Cardiac septum (tissue), 1 donor: Measurements from ENCODE around the gene NLK. TPM values are rescaled to one million over a fixed set of nuclear protein-coding genes. Genes with fewer than 3 reads are reported as not detected.
"Not testable (repeated sequence)": the region's sequence is repeated elsewhere in the genome, so short reads cannot be mapped to it uniquely, and the experiment has no call there.

Source experiments
- DNase-seq: peaks from one replicate; pipeline ENCODE4 v3.0.0-alpha.2; 2020; ENCODE audit warnings: low spot score
- intact Hi-C: fragments of 100-400 bp; cut with DNase I; formaldehyde crosslinking; loops from one replicate; pipeline ENCODE4 v1.14.0; 2022
- total RNA-seq: library from RNA; stranded (reverse); fragmentation: NEBNext Ultra II Directional; extraction: Animal tissue kit (Norgen Biotek cat#: 25700); gene quantifications from one replicate; pipeline ENCODE4 v1.2.1, GENCODE V29; 2021
- donor health status: DM: no; HTN: no; CAD: no.

Gene NLK
- total RNA-seq, 1 donor from 2014 or later = 21.4 TPM

GRCh38 chr17:28136923-28137322 lies 94.4 kb downstream of the NLK start:
- intact Hi-C loops = no loop called here
- DNase-seq = no peak

- intact Hi-C loops = no loop called here
- DNase-seq = no peak
Observed at GRCh38 chr17:28139822-28140221, 97.3 kb downstream of the NLK start.

- no peak for DNase-seq
- intact Hi-C loops = no loop called here
Observed at GRCh38 chr17:28141313-28141712, 98.8 kb downstream of the NLK start.

- DNase-seq = no peak
- intact Hi-C loops = no loop called here
Observed at GRCh38 chr17:28141773-28142172, 99.3 kb downstream of the NLK start.

GRCh38 chr17:28142305-28142704 lies 99.8 kb downstream of the NLK start:
- intact Hi-C loops = no loop called here
- DNase-seq = no peak

GRCh38 chr17:28144019-28144418 lies 101.5 kb downstream of the NLK start:
- no peak for DNase-seq
- intact Hi-C loops = no loop called here

- intact Hi-C loops = no loop called here
- no peak for DNase-seq
Observed at GRCh38 chr17:28145348-28145747, 102.9 kb downstream of the NLK start.

GRCh38 chr17:28147017-28147416 lies 104.5 kb downstream of the NLK start:
- no peak for DNase-seq
- intact Hi-C loops = no loop called here

- DNase-seq = no peak
- intact Hi-C loops = no loop called here
Observed at GRCh38 chr17:28151001-28151400, 108.5 kb downstream of the NLK start.

GRCh38 chr17:28154214-28154613 lies 111.7 kb downstream of the NLK start:
- DNase-seq = no peak
- intact Hi-C loops = no loop called here

- intact Hi-C loops, DNase-seq: not testable (repeated sequence)
Observed at GRCh38 chr17:28155405-28155804, 112.9 kb downstream of the NLK start.

- intact Hi-C loops = no loop called here
- no peak for DNase-seq
Observed at GRCh38 chr17:28159004-28159403, 116.5 kb downstream of the NLK start.

GRCh38 chr17:28159924-28160323 lies 117.4 kb downstream of the NLK start:
- intact Hi-C loops = no loop called here
- no peak for DNase-seq

- no peak for DNase-seq
- intact Hi-C loops = no loop called here
Observed at GRCh38 chr17:28160610-28161009, 118.1 kb downstream of the NLK start.

GRCh38 chr17:28161311-28161710 lies 118.8 kb downstream of the NLK start:
- intact Hi-C loops = no loop called here
- DNase-seq = no peak

- DNase-seq = no peak
- intact Hi-C loops = no loop called here
Observed at GRCh38 chr17:28166478-28166877, 124.0 kb downstream of the NLK start.

- no peak for DNase-seq
- intact Hi-C loops = no loop called here
Observed at GRCh38 chr17:28169621-28170349, 127.3 kb downstream of the NLK start.

GRCh38 chr17:28170771-28171170 lies 128.3 kb downstream of the NLK start:
- DNase-seq = no peak
- intact Hi-C loops = no loop called here

GRCh38 chr17:28173031-28173561 lies 130.6 kb downstream of the NLK start:
- DNase-seq = no peak
- intact Hi-C loops = no loop called here

- DNase-seq = no peak
- intact Hi-C loops = no loop called here
Observed at GRCh38 chr17:28173801-28174200, 131.3 kb downstream of the NLK start.

- intact Hi-C loops = no loop called here
- DNase-seq = no peak
Observed at GRCh38 chr17:28174352-28175046, 132.0 kb downstream of the NLK start.
